Osteocyte (in vitro differentiated cells): ENCODE measurements around the gene OR9G1. TPM values are rescaled to one million over a fixed set of nuclear protein-coding genes. Genes with fewer than 3 reads are reported as not detected.
"Not testable (repeated sequence)": the region's sequence is repeated elsewhere in the genome, so short reads cannot be mapped to it uniquely, and the experiment has no call there.

Experiments
- DNase-seq: peaks from one replicate; pipeline ENCODE4 v3.0.0; 2021; ENCODE audit warnings: mixed read lengths; ENCODE audit not compliant: unreplicated experiment; ENCODE audit errors: extremely low spot score
- H3K27ac Mint-ChIP-seq: one replicate; pipeline ENCODE4 v1.8.0; 2021; ENCODE audit warnings: mild to moderate bottlenecking, mixed read lengths; ENCODE audit not compliant: unreplicated experiment
- H3K27me3 Mint-ChIP-seq: one replicate; pipeline ENCODE4 v1.8.0; 2021; ENCODE audit warnings: mixed read lengths; ENCODE audit not compliant: unreplicated experiment
- H3K36me3 Mint-ChIP-seq: one replicate; pipeline ENCODE4 v1.8.0; 2021; ENCODE audit warnings: mixed read lengths; ENCODE audit not compliant: unreplicated experiment
- H3K4me1 Mint-ChIP-seq: one replicate; pipeline ENCODE4 v1.8.0; 2021; ENCODE audit warnings: mixed read lengths; ENCODE audit not compliant: unreplicated experiment
- H3K4me3 Mint-ChIP-seq: one replicate; pipeline ENCODE4 v1.8.0; 2021; ENCODE audit warnings: mild to moderate bottlenecking, moderate library complexity, mixed read lengths; ENCODE audit not compliant: unreplicated experiment
- H3K9me3 Mint-ChIP-seq: one replicate; pipeline ENCODE4 v1.8.0; 2021; ENCODE audit warnings: mixed read lengths; ENCODE audit not compliant: unreplicated experiment
- long read RNA-seq: library from polyadenylated mRNA; unstranded; transcript quantifications from one replicate; pipeline ENCODE4 v2.0.0, GENCODE V29; 2021
- total RNA-seq: library from RNA; stranded (reverse); gene quantifications from 2 replicates; pipeline ENCODE4 v1.2.1, GENCODE V29; 2021
- TF ChIP-seq, protein P1 (sequence below): fragments of 200-600 bp; sonication (generic); IDR thresholded peaks from 2 replicates; pipeline ENCODE4 v1.5.0; 2021; ENCODE audit warnings: antibody characterized with exemption, mild to moderate bottlenecking, moderate library complexity

OR9G1 gene, protein sequence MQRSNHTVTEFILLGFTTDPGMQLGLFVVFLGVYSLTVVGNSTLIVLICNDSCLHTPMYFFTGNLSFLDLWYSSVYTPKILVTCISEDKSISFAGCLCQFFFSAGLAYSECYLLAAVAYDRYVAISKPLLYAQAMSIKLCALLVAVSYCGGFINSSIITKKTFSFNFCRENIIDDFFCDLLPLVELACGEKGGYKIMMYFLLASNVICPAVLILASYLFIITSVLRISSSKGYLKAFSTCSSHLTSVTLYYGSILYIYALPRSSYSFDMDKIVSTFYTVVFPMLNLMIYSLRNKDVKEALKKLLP
- total RNA-seq: not detected in 2 replicates
- long read RNA-seq: 0 reads

- Mint-ChIP-seq H3K27me3 (no peaks in the 10 kb centered on the region), H3K4me3 (no peak within 1 kb of the TSS), H3K4me1 (no peaks in the 10 kb centered on the region), H3K9me3 (no peaks in the 10 kb centered on the region), H3K36me3 (no peaks in the 10 kb centered on the region), H3K27ac (no peak within 1 kb of the TSS)
- no peak for DNase-seq
- TF ChIP-seq, protein P1, sequence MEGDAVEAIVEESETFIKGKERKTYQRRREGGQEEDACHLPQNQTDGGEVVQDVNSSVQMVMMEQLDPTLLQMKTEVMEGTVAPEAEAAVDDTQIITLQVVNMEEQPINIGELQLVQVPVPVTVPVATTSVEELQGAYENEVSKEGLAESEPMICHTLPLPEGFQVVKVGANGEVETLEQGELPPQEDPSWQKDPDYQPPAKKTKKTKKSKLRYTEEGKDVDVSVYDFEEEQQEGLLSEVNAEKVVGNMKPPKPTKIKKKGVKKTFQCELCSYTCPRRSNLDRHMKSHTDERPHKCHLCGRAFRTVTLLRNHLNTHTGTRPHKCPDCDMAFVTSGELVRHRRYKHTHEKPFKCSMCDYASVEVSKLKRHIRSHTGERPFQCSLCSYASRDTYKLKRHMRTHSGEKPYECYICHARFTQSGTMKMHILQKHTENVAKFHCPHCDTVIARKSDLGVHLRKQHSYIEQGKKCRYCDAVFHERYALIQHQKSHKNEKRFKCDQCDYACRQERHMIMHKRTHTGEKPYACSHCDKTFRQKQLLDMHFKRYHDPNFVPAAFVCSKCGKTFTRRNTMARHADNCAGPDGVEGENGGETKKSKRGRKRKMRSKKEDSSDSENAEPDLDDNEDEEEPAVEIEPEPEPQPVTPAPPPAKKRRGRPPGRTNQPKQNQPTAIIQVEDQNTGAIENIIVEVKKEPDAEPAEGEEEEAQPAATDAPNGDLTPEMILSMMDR: no peak
Measured at GRCh38 chr11:56698795-56699194, at the start of gene OR9G1. TSS of gene OR9G1 (plus strand) at chr11:56699095. CDS start at chr11:56700388, 1,293 bp downstream.

- Mint-ChIP-seq H3K4me1 (no peaks in the 10 kb centered on the region), H3K27me3 (no peaks in the 10 kb centered on the region), H3K9me3 (peaks cover 13% of the 10 kb centered on the region), H3K27ac (no peak overlapping the region), H3K4me3 (no peak overlapping the region), H3K36me3 (no peaks in the 10 kb centered on the region)
- TF ChIP-seq, protein P1: no peak
- DNase-seq: no peak
Measured at GRCh38 chr11:56659755-56660154, 39.1 kb upstream of the OR9G1 start.

GRCh38 chr11:56663386-56663785 lies 35.5 kb upstream of the OR9G1 start, which contains the start of gene OR5AR1:
TSS of gene OR5AR1 (plus strand) at chr11:56663686. CDS start at chr11:56663686, 0 bp downstream.
- H3K9me3 Mint-ChIP-seq: peaks cover 9% of the 10 kb centered on the region
- no peaks in the 10 kb centered on the region for H3K4me1 Mint-ChIP-seq
- TF ChIP-seq, protein P1: no peak
- H3K4me3 Mint-ChIP-seq: no peak within 1 kb of the TSS
- no peak for DNase-seq
- H3K36me3 Mint-ChIP-seq: no peaks in the 10 kb centered on the region
- H3K27me3 Mint-ChIP-seq: no peaks in the 10 kb centered on the region
- no peak within 1 kb of the TSS for H3K27ac Mint-ChIP-seq

DNA sequence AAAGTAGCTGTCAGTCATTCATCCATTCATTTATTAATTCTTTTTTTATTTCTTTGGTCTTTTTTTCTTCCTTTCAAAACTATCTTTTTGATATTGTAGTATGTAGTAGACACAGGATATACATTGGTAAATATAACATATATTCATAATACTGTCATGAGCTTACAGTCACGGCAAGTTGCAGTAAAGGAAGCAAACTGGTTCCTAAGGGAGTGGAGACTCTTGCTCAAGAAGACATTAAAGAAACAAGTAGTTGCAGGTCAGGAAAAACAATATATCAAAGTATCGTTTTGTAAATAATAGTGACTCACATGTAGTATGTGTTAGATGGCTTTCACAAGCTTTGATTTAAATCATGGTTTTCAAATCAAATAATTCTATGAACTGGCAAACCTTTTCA lies 27.9 kb upstream of the OR9G1 start:
- H3K36me3 Mint-ChIP-seq: no peaks in the 10 kb centered on the region
- no peaks in the 10 kb centered on the region for H3K27me3 Mint-ChIP-seq
- H3K4me3 Mint-ChIP-seq: no peak overlapping the region
- TF ChIP-seq, protein P1: no peak
- peaks cover 7% of the 10 kb centered on the region for H3K9me3 Mint-ChIP-seq
- H3K27ac Mint-ChIP-seq: no peak overlapping the region
- DNase-seq: no peak
- no peaks in the 10 kb centered on the region for H3K4me1 Mint-ChIP-seq

DNA sequence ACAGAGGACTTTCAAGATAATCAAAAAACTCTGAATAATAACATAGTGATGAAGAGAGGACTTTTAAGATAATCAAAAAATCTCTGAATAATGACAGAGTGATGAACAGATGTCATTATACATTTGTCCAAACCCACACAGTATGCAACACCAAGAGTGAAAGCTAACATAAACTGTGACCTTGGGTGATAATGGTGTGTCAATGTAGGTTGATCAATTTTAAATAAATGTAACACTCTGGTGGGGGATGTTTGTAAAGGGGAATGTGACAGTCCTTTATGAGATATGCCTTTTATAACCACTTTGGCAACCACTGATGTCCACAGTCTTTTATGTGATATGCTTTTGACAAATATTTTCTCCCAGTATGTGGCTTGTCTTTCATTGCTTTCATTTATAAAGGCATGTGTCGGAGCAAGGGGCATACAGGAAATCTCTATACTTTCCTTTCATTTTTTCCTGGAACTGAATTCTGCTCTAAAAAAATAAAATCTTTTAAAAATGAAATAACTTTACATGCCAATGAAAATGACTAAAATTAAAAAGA lies 10.3 kb upstream of the OR9G1 start:
- Mint-ChIP-seq H3K27ac (no peak overlapping the region), H3K4me3 (no peak overlapping the region), H3K4me1 (no peaks in the 10 kb centered on the region), H3K9me3 (peaks cover 5% of the 10 kb centered on the region), H3K27me3 (no peaks in the 10 kb centered on the region), H3K36me3 (no peaks in the 10 kb centered on the region)
- DNase-seq: no peak
- TF ChIP-seq, protein P1: no peak

DNA sequence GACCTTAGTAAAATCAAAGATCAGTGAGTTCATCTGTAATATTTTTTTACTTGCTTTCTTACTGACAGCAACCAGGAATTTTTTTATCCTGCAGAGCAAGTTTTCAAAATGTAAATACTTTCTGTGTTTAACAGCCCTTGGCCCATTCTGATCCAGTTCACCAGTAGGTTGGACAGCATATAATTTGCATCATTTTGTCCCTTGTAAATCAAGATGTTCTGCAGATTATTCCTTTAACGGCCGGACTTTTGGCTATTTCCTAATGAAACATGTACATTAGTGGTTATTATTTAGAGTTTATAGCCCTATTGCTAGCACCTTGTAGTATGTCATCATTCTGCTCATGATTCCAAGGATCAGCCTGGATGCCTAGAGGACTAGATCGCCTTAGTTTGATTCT lies 7.7 kb upstream of the OR9G1 start:
- H3K9me3 Mint-ChIP-seq, H3K27me3 Mint-ChIP-seq, H3K4me3 Mint-ChIP-seq, H3K36me3 Mint-ChIP-seq, H3K4me1 Mint-ChIP-seq, H3K27ac Mint-ChIP-seq, DNase-seq: not testable (repeated sequence)
